AG04449 (cell line): ENCODE measurements around the gene GPC5.

Source experiments
- CTCF ChIA-PET: fragments of 350-600 bp; formaldehyde crosslinking; extraction: SDS; loops from one replicate; lab custom pipeline; 2021; ENCODE audit warnings: antibody characterized with exemption; lab: Yijun Ruan, JAX
- POLR2A ChIA-PET: fragments of 400-600, 350-600 bp; formaldehyde crosslinking; extraction: SDS; loops from one replicate; lab custom pipeline; 2020; ENCODE audit warnings: antibody characterized with exemption, inconsistent platforms; lab: Yijun Ruan, JAX
- DNase-seq: peaks from one replicate; pipeline ENCODE4 v3.0.0-alpha.2; 2010; ENCODE audit warnings: low read depth, low spot score
- H3K4me3 ChIP-seq: 2 replicates; pipeline ENCODE4 v1.5.1; 2011; ENCODE audit warnings: low read depth, mild to moderate bottlenecking, control low read depth, low read length
- CTCF ChIP-seq: IDR thresholded peaks from one replicate; pipeline ENCODE4 v1.5.1; 2011; ENCODE audit warnings: mild to moderate bottlenecking, moderate library complexity, low read length, control low read depth, inconsistent platforms; ENCODE audit not compliant: insufficient read depth; ENCODE audit errors: missing control alignments

GPC5 gene

GRCh38 chr13:92355213-92355612, 956.8 kb downstream of the GPC5 start:
- H3K4me3 ChIP-seq: no peak overlapping the region
- DNase-seq: no peak
- CTCF ChIA-PET: no interaction called here
- POLR2A ChIA-PET: no interaction called here
- no peak for TF ChIP-seq CTCF

GRCh38 chr13:92362717-92363116, 964.3 kb downstream of the GPC5 start:
- H3K4me3 ChIP-seq: no peak overlapping the region
- ChIA-PET CTCF (no interaction called here), POLR2A (no interaction called here)
- no peak for DNase-seq
- no peak for TF ChIP-seq CTCF

- POLR2A ChIA-PET: no interaction called here
- H3K4me3 ChIP-seq: no peak overlapping the region
- DNase-seq: no peak
- CTCF ChIA-PET: no interaction called here
- TF ChIP-seq CTCF: no peak
These were observed 967.5 kb downstream of the GPC5 start for GRCh38 chr13:92365904-92366303.

- POLR2A ChIA-PET: no interaction called here
- DNase-seq: no peak
These were observed 979.0 kb downstream of the GPC5 start for GRCh38 chr13:92377396-92377795.

GRCh38 chr13:92379371-92379770, 981.0 kb downstream of the GPC5 start:
- CTCF ChIA-PET: no interaction called here
- TF ChIP-seq CTCF: no peak
- no peak overlapping the region for H3K4me3 ChIP-seq
- no peak for DNase-seq
- POLR2A ChIA-PET: no interaction called here

More at GRCh38 chr13:92377396-92377795, 979.0 kb downstream of the GPC5 start:
- H3K4me3 ChIP-seq: no peak overlapping the region
- no peak for TF ChIP-seq CTCF
- CTCF ChIA-PET: no interaction called here

- POLR2A ChIA-PET: no interaction called here
- no peak for DNase-seq
- CTCF ChIA-PET: no interaction called here
- TF ChIP-seq CTCF: no peak
- H3K4me3 ChIP-seq: no peak overlapping the region
These were observed 986.0 kb downstream of the GPC5 start for GRCh38 chr13:92384410-92384809.
